ENCODE data around the gene POU6F2.

DNA sequence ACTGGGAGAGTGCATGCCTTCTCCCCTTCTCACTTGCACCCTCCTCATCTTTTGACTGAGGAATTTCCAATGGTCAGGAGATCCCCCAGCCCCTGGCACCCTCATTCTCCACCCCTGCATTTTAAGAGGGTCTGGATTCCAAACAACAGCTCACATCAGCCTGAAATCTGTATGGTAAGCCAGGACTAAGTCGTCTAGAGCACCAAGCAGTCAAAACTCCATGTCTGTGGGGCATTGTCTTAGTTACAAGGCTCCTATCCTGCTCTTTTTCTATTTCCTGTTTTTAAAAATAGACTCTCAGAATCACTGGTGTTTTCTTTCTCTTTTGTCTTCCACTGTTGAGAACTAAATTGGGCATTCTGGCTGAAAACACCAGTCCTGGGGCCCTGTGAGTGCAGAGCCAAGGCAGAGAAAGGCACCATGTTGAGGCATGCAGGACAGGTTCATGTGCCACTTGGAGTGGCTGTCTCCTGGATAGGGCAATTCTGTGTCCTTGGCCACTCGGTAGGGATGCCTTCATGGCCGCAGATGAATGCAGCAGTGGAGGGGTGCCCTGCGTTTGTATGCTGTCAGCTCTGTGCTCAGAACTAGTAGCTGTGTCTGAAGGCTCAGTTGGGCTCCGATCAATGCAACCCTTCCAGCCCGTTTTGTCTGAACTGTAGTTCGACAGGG is 371.9 kb downstream of the POU6F2 start:
- no peak for TF ChIP-seq ZFP36 (IDR thresholded peaks at IDR 0.05; ENCODE audit: borderline replicate concordance, partially characterized antibody)
- no peak for TF ChIP-seq RFX5 (IDR thresholded peaks at IDR 0.05)
- TF ChIP-seq, protein P1, sequence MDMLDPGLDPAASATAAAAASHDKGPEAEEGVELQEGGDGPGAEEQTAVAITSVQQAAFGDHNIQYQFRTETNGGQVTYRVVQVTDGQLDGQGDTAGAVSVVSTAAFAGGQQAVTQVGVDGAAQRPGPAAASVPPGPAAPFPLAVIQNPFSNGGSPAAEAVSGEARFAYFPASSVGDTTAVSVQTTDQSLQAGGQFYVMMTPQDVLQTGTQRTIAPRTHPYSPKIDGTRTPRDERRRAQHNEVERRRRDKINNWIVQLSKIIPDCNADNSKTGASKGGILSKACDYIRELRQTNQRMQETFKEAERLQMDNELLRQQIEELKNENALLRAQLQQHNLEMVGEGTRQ (IDR thresholded peaks at IDR 0.05): no peak
- TF ChIP-seq, protein P2, sequence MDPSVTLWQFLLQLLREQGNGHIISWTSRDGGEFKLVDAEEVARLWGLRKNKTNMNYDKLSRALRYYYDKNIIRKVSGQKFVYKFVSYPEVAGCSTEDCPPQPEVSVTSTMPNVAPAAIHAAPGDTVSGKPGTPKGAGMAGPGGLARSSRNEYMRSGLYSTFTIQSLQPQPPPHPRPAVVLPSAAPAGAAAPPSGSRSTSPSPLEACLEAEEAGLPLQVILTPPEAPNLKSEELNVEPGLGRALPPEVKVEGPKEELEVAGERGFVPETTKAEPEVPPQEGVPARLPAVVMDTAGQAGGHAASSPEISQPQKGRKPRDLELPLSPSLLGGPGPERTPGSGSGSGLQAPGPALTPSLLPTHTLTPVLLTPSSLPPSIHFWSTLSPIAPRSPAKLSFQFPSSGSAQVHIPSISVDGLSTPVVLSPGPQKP (IDR thresholded peaks at IDR 0.05; ENCODE audit: low read depth, low read length): no peak
- TF ChIP-seq, protein P3, sequence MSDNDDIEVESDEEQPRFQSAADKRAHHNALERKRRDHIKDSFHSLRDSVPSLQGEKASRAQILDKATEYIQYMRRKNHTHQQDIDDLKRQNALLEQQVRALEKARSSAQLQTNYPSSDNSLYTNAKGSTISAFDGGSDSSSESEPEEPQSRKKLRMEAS (IDR thresholded peaks at IDR 0.05): no peak
- no peak for TF ChIP-seq EP300 (IDR thresholded peaks at IDR 0.05)
- no peak for TF ChIP-seq RAD21 (conservative IDR thresholded peaks at IDR 0.05 in 1 of 2, IDR thresholded peaks at IDR 0.05 in 1 of 2)
- TF ChIP-seq POLR2A (IDR thresholded peaks at IDR 0.05; ENCODE audit: low read length): no peak
- no peak for TF ChIP-seq ZSCAN20 (CRISPR knock-in tag; IDR thresholded peaks at IDR 0.05)
- TF ChIP-seq SREBF2 (IDR thresholded peaks at IDR 0.05): no peak
- TF ChIP-seq, protein P4, sequence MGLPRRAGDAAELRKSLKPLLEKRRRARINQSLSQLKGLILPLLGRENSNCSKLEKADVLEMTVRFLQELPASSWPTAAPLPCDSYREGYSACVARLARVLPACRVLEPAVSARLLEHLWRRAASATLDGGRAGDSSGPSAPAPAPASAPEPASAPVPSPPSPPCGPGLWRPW (IDR thresholded peaks at IDR 0.05): no peak
- TF ChIP-seq, protein P5, sequence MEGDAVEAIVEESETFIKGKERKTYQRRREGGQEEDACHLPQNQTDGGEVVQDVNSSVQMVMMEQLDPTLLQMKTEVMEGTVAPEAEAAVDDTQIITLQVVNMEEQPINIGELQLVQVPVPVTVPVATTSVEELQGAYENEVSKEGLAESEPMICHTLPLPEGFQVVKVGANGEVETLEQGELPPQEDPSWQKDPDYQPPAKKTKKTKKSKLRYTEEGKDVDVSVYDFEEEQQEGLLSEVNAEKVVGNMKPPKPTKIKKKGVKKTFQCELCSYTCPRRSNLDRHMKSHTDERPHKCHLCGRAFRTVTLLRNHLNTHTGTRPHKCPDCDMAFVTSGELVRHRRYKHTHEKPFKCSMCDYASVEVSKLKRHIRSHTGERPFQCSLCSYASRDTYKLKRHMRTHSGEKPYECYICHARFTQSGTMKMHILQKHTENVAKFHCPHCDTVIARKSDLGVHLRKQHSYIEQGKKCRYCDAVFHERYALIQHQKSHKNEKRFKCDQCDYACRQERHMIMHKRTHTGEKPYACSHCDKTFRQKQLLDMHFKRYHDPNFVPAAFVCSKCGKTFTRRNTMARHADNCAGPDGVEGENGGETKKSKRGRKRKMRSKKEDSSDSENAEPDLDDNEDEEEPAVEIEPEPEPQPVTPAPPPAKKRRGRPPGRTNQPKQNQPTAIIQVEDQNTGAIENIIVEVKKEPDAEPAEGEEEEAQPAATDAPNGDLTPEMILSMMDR (IDR thresholded peaks at IDR 0.05): no peak
- no peak for TF ChIP-seq PHF8 (IDR thresholded peaks at IDR 0.05; ENCODE audit: borderline replicate concordance, low read depth)
- no peak for TF ChIP-seq RCOR1 (IDR thresholded peaks at IDR 0.05; ENCODE audit: low read depth, low read length)
